ENCODE results near the gene BORCS5.

GRCh38 chr12:12423367-12423766, 66.5 kb downstream of the BORCS5 start:
- TF ChIP-seq POLR2A (IDR thresholded peaks at IDR 0.05) (no peak), CTCF (IDR thresholded peaks at IDR 0.05) (no peak)
